Astrocyte (in vitro differentiated cells and primary cell): ENCODE measurements around the gene PDE9A. TPM values are rescaled to one million over a fixed set of nuclear protein-coding genes. Genes with fewer than 3 reads are reported as not detected.

Source experiments
- DNase-seq: peaks from one replicate; pipeline ENCODE4 v3.0.0-alpha.2; 2010; ENCODE audit warnings: low read depth
- FAIRE-seq: peaks from 2 replicates; lab custom pipeline; 2011; peaks lifted over from hg19 to GRCh38; lab: Jason Lieb, UNC
- H2AFZ ChIP-seq: 2 replicates; pipeline ENCODE4 v1.6.0; 2012; ENCODE audit warnings: low read depth, low read length, inconsistent platforms
- H3K27ac ChIP-seq: 2 replicates; pipeline ENCODE4 v1.5.1; 2011; ENCODE audit warnings: low read depth, low read length, inconsistent platforms
- H3K27me3 ChIP-seq: 2 replicates; pipeline ENCODE4 v1.6.0; 2011; ENCODE audit warnings: low read length, inconsistent platforms; ENCODE audit not compliant: insufficient read depth
- H3K36me3 ChIP-seq: 2 replicates; pipeline ENCODE4 v1.5.1; 2011; ENCODE audit warnings: low read length, inconsistent platforms; ENCODE audit not compliant: insufficient read depth
- H3K4me1 ChIP-seq: 2 replicates; pipeline ENCODE4 v1.5.1; 2011; ENCODE audit warnings: low read length, inconsistent platforms; ENCODE audit not compliant: insufficient read depth
- H3K4me2 ChIP-seq: 2 replicates; pipeline ENCODE4 v1.6.0; 2012; ENCODE audit warnings: low read length, inconsistent platforms
- H3K4me3 ChIP-seq: 2 replicates; pipeline ENCODE4 v1.5.1; 2011; ENCODE audit warnings: low read depth, mild to moderate bottlenecking, low read length, inconsistent platforms; ENCODE audit not compliant: insufficient read depth
- H3K79me2 ChIP-seq: 2 replicates; pipeline ENCODE4 v1.6.0; 2012; ENCODE audit warnings: mild to moderate bottlenecking, low read length, inconsistent platforms; ENCODE audit not compliant: insufficient read depth
- H3K9ac ChIP-seq: 2 replicates; pipeline ENCODE4 v1.6.0; 2012; ENCODE audit warnings: mild to moderate bottlenecking, low read length, inconsistent platforms
- H3K9me3 ChIP-seq: 2 replicates; pipeline ENCODE4 v1.5.1; 2012; ENCODE audit warnings: low read depth, mild to moderate bottlenecking, low read length, inconsistent platforms; ENCODE audit not compliant: insufficient read depth
- H4K20me1 ChIP-seq: 2 replicates; pipeline ENCODE4 v1.6.0; 2012; ENCODE audit warnings: low read length, inconsistent platforms; ENCODE audit not compliant: insufficient read depth
- H3K27ac Mint-ChIP-seq: one replicate; pipeline ENCODE4 v1.8.0; 2021; ENCODE audit warnings: mild to moderate bottlenecking, mixed read lengths; ENCODE audit not compliant: unreplicated experiment
- H3K27me3 Mint-ChIP-seq: one replicate; pipeline ENCODE4 v1.8.0; 2021; ENCODE audit warnings: low read depth, mixed read lengths; ENCODE audit not compliant: unreplicated experiment
- H3K36me3 Mint-ChIP-seq: one replicate; pipeline ENCODE4 v1.8.0; 2021; ENCODE audit warnings: low read depth, mixed read lengths; ENCODE audit not compliant: unreplicated experiment
- H3K4me1 Mint-ChIP-seq: one replicate; pipeline ENCODE4 v1.8.0; 2021; ENCODE audit warnings: low read depth, mixed read lengths; ENCODE audit not compliant: unreplicated experiment
- H3K4me3 Mint-ChIP-seq: one replicate; pipeline ENCODE4 v1.8.0; 2021; ENCODE audit warnings: mild to moderate bottlenecking, moderate library complexity, mixed read lengths; ENCODE audit not compliant: unreplicated experiment
- H3K9me3 Mint-ChIP-seq: one replicate; pipeline ENCODE4 v1.8.0; 2021; ENCODE audit warnings: mild to moderate bottlenecking, mixed read lengths; ENCODE audit not compliant: unreplicated experiment
- EZH2 ChIP-seq: IDR thresholded peaks from 2 replicates; pipeline ENCODE4 v1.6.1; 2012; ENCODE audit warnings: mild to moderate bottlenecking, low read length, inconsistent platforms; ENCODE audit not compliant: insufficient read depth
- total RNA-seq: library from RNA; stranded (reverse); gene quantifications from 2 replicates; pipeline ENCODE4 v1.2.1, GENCODE V29; 2021
- TF ChIP-seq, protein P1 (sequence below): IDR thresholded peaks from 2 replicates; pipeline ENCODE4 v1.5.1; 2011; ENCODE audit warnings: low read depth, mild to moderate bottlenecking, inconsistent platforms, low read length, moderate library complexity; ENCODE audit not compliant: insufficient read depth

PDE9A gene
- total RNA-seq, 1 donor from 2014 or later, result 7.8 TPM

DNA sequence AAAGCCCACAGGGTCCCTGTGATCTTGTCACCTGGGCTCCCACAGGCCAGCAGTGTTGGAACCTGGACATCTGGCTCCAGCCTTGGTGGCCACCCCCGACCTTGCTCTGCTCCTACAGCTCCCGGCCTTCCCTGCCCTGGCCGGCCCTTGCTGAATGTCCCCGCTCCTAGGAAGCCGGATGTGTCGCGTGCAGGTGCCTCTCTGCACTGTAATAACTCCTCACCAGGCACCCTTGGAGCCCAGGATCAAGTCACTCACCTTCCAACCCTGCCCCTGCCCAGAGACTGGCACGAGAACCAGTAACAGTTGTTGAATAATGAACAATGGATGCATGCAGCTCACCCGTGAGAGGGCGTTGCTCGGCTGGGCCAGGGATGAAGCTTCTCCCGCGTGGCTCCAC is 12.1 kb downstream of the PDE9A start:
- Mint-ChIP-seq H3K4me3 (no peak overlapping the region), H3K36me3 (peaks cover 2% of the 10 kb centered on the region), H3K4me1 (no peaks in the 10 kb centered on the region), H3K27me3 (peaks cover 17% of the 10 kb centered on the region), H3K27ac (no peak overlapping the region), H3K9me3 (peaks cover 2% of the 10 kb centered on the region)
- FAIRE-seq (no peak), DNase-seq (no peak)
- no peak overlapping the region for H3K9ac ChIP-seq
- no peak overlapping the region for H2AFZ ChIP-seq
- TF ChIP-seq, protein P1, sequence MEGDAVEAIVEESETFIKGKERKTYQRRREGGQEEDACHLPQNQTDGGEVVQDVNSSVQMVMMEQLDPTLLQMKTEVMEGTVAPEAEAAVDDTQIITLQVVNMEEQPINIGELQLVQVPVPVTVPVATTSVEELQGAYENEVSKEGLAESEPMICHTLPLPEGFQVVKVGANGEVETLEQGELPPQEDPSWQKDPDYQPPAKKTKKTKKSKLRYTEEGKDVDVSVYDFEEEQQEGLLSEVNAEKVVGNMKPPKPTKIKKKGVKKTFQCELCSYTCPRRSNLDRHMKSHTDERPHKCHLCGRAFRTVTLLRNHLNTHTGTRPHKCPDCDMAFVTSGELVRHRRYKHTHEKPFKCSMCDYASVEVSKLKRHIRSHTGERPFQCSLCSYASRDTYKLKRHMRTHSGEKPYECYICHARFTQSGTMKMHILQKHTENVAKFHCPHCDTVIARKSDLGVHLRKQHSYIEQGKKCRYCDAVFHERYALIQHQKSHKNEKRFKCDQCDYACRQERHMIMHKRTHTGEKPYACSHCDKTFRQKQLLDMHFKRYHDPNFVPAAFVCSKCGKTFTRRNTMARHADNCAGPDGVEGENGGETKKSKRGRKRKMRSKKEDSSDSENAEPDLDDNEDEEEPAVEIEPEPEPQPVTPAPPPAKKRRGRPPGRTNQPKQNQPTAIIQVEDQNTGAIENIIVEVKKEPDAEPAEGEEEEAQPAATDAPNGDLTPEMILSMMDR, result no peak
- TF ChIP-seq EZH2, result no peak
- H3K79me2 ChIP-seq, result no peaks in the 10 kb centered on the region
- peaks cover 11% of the 10 kb centered on the region for H3K9me3 ChIP-seq
- peaks cover 17% of the 10 kb centered on the region for H4K20me1 ChIP-seq
- H3K27ac ChIP-seq, result no peak overlapping the region
- no peaks in the 10 kb centered on the region for H3K4me1 ChIP-seq
- no peak overlapping the region for H3K4me2 ChIP-seq
- H3K4me3 ChIP-seq, result no peak overlapping the region
- peaks cover 32% of the 10 kb centered on the region for H3K27me3 ChIP-seq
- no peaks in the 10 kb centered on the region for H3K36me3 ChIP-seq

DNA sequence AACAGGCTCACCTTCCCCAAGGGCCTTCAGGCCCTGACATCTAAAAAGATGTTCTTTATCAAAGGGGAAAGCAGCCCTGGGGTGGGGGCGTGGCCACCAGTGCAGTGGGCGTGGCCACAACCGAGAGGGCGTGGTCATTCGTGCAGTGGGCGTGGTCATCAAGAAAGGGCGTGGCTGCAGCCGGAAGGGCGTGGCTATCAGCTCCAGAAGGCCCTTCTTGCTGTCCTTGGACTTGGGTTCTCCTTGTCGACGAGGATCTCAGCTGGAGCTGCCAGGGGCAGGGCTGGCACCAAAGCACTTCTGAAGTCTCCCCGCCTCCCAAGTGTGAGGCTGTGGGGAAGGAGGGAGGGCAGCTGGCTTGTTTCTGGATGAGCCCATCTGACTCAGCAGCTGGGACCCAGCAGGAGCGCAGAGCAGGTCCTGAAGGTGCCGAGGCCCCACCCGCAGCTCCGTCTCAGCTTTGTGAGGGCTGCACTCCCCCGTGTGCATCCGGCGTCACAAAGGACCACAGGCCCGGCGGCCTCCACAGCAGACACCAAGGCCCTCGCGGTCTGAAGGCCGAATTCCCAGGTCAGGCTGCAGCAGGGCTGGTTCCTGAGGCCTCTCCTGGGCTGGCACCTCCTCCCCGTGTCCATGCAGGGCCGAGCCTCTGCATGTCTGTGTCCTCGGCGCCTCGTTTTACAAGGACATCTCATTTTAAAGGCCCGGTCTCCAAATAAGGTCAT is 12.8 kb downstream of the PDE9A start:
- H3K9me3 Mint-ChIP-seq, result peaks cover 2% of the 10 kb centered on the region
- TF ChIP-seq EZH2, result no peak
- TF ChIP-seq, protein P1, result no peak
- H3K4me3 Mint-ChIP-seq, result no peak overlapping the region
- peaks cover 2% of the 10 kb centered on the region for H3K36me3 Mint-ChIP-seq
- H3K9ac ChIP-seq, result no peak overlapping the region
- no peak overlapping the region for H2AFZ ChIP-seq
- no peaks in the 10 kb centered on the region for H3K36me3 ChIP-seq
- peaks cover 38% of the 10 kb centered on the region for H3K27me3 ChIP-seq
- no peak overlapping the region for H3K4me2 ChIP-seq
- no peaks in the 10 kb centered on the region for H3K4me1 Mint-ChIP-seq
- no peak overlapping the region for H3K27ac Mint-ChIP-seq
- peaks cover 19% of the 10 kb centered on the region for H4K20me1 ChIP-seq
- H3K9me3 ChIP-seq, result peaks cover 11% of the 10 kb centered on the region
- H3K79me2 ChIP-seq, result no peaks in the 10 kb centered on the region
- H3K27ac ChIP-seq, result no peak overlapping the region
- FAIRE-seq, result no peak
- DNase-seq, result no peak
- H3K27me3 Mint-ChIP-seq, result peaks cover 17% of the 10 kb centered on the region
- no peaks in the 10 kb centered on the region for H3K4me1 ChIP-seq
- no peak overlapping the region for H3K4me3 ChIP-seq

DNA sequence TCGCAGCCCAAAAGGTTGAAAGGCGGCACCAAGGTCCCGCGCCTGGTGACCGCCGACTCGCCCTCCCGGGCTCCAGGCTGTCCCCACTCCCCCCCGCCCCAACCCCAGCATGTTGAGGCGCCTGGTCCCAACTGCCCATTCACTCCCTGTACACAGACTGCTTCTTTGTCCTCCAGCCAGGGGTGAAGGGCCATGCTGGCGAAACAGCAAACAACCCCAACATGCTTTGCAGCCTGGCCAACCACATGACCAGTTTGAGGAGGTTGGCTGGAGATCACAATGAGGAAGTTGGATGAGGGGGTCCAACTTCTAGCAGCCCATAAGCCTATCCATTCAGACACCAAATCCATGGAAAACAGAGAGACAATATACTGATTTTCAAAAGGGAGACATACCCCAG is 13.5 kb downstream of the PDE9A start:
- H3K4me1 ChIP-seq, result peaks cover 3% of the 10 kb centered on the region

More for the DNA sequence above, 13.5 kb downstream of the PDE9A start:
- H3K36me3 ChIP-seq, result no peaks in the 10 kb centered on the region
- FAIRE-seq (no peak), DNase-seq (no peak)
- no peaks in the 10 kb centered on the region for H3K4me1 Mint-ChIP-seq
- H4K20me1 ChIP-seq, result peaks cover 19% of the 10 kb centered on the region
- peaks cover 11% of the 10 kb centered on the region for H3K9me3 ChIP-seq
- no peak overlapping the region for H3K9ac ChIP-seq
- H3K9me3 Mint-ChIP-seq, result peaks cover 2% of the 10 kb centered on the region
- peaks cover 46% of the 10 kb centered on the region for H3K27me3 ChIP-seq
- no peak overlapping the region for H2AFZ ChIP-seq
- no peak overlapping the region for H3K27ac Mint-ChIP-seq
- H3K27me3 Mint-ChIP-seq, result peaks cover 14% of the 10 kb centered on the region
- no peak overlapping the region for H3K27ac ChIP-seq
- no peak overlapping the region for H3K4me3 ChIP-seq
- peaks cover 2% of the 10 kb centered on the region for H3K36me3 Mint-ChIP-seq
- no peak for TF ChIP-seq EZH2
- TF ChIP-seq, protein P1, result no peak
- H3K79me2 ChIP-seq, result no peaks in the 10 kb centered on the region
- H3K4me2 ChIP-seq, result no peak overlapping the region
- no peak overlapping the region for H3K4me3 Mint-ChIP-seq
